Loucy (cell line): ENCODE data around the gene CACNA2D4.

Experiments
- EZH2phosphoT487 ChIP-seq: fragments of 200-600 bp; IDR thresholded peaks from 2 replicates; pipeline ENCODE4 v1.6.1; 2018; ENCODE audit warnings: antibody characterized with exemption, mild to moderate bottlenecking, moderate library complexity, borderline replicate concordance
- TF ChIP-seq, protein P1 (sequence below): fragments of 200-600 bp; sonication (generic); conservative IDR thresholded peaks from 2 replicates; pipeline ENCODE4 v1.5.1; 2014; ENCODE audit warnings: mild to moderate bottlenecking, antibody characterized with exemption, low read length

GRCh38 chr12:1809591-1810190 lies 108.8 kb downstream of the CACNA2D4 start:
- TF ChIP-seq, protein P1, sequence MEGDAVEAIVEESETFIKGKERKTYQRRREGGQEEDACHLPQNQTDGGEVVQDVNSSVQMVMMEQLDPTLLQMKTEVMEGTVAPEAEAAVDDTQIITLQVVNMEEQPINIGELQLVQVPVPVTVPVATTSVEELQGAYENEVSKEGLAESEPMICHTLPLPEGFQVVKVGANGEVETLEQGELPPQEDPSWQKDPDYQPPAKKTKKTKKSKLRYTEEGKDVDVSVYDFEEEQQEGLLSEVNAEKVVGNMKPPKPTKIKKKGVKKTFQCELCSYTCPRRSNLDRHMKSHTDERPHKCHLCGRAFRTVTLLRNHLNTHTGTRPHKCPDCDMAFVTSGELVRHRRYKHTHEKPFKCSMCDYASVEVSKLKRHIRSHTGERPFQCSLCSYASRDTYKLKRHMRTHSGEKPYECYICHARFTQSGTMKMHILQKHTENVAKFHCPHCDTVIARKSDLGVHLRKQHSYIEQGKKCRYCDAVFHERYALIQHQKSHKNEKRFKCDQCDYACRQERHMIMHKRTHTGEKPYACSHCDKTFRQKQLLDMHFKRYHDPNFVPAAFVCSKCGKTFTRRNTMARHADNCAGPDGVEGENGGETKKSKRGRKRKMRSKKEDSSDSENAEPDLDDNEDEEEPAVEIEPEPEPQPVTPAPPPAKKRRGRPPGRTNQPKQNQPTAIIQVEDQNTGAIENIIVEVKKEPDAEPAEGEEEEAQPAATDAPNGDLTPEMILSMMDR = no peak
- no peak for TF ChIP-seq EZH2phosphoT487
